ENCODE data around the gene ALPK3. TPM values are rescaled to one million over a fixed set of nuclear protein-coding genes. Genes with fewer than 3 reads are reported as not detected.

The ALPK3 gene
- total and polyA plus RNA-seq, 9 of the 15 experiments (the other 6 are each of a cell fraction or from before 2014, with no cell fraction given) = 0.04 to 1.0 (median 0.07) TPM; not detected in 2

GRCh38 chr15:84818261-84819131 lies 1.3 kb downstream of the ALPK3 start (continued):
- TF ChIP-seq REST (IDR thresholded peaks at IDR 0.05; ENCODE audit: borderline replicate concordance) (peak; percentile 5; the same call in 1 of the 2 replicates), REST (CRISPR knock-in tag; IDR thresholded peaks at IDR 0.05; ENCODE audit: low read depth) (no peak)

Data from K562 (cell line).